AG09309 (cell line): ENCODE measurements around the gene TMEM185B.

Source experiments
- DNase-seq: peaks from one replicate; pipeline ENCODE4 v3.0.0-alpha.2; 2010; ENCODE audit warnings: low read depth
- H3K4me3 ChIP-seq: 2 replicates; pipeline ENCODE4 v1.5.1; 2011; ENCODE audit warnings: mild to moderate bottlenecking, low read depth, low read length, moderate library complexity; ENCODE audit not compliant: control insufficient read depth
- CTCF ChIP-seq: IDR thresholded peaks from 2 replicates; pipeline ENCODE4 v1.5.1; 2011; ENCODE audit warnings: mild to moderate bottlenecking, low read depth, low read length, inconsistent platforms; ENCODE audit not compliant: insufficient read depth, control insufficient read depth; ENCODE audit errors: missing control alignments

TMEM185B gene

GRCh38 chr2:120231974-120232635 is 8.9 kb upstream of the TMEM185B start:
- TF ChIP-seq CTCF, result no peak
- no peak for DNase-seq
- peak overlapping the region; percentile 39 for H3K4me3 ChIP-seq

GRCh38 chr2:120231564-120231973 is 8.4 kb upstream of the TMEM185B start:
- no peak for DNase-seq
- TF ChIP-seq CTCF, result no peak
- H3K4me3 ChIP-seq, result no peak overlapping the region

- no peak for TF ChIP-seq CTCF
- H3K4me3 ChIP-seq, result no peak overlapping the region
Measured at GRCh38 chr2:120230515-120231471, 7.6 kb upstream of the TMEM185B start.

GRCh38 chr2:120229341-120229740 is 6.1 kb upstream of the TMEM185B start:
- no peak overlapping the region for H3K4me3 ChIP-seq
- TF ChIP-seq CTCF, result no peak
- DNase-seq, result no peak

More at GRCh38 chr2:120230515-120231471, 7.6 kb upstream of the TMEM185B start:
- DNase-seq, result no peak

GRCh38 chr2:120228503-120228902 is 5.3 kb upstream of the TMEM185B start:
- no peak for DNase-seq
- TF ChIP-seq CTCF, result no peak
- H3K4me3 ChIP-seq, result no peak overlapping the region

- no peak for DNase-seq
- TF ChIP-seq CTCF, result no peak
- no peak overlapping the region for H3K4me3 ChIP-seq
Measured at GRCh38 chr2:120227111-120227991, 4.2 kb upstream of the TMEM185B start.
